ENCODE measurements around the gene FUNDC1.

The FUNDC1 gene

DNA sequence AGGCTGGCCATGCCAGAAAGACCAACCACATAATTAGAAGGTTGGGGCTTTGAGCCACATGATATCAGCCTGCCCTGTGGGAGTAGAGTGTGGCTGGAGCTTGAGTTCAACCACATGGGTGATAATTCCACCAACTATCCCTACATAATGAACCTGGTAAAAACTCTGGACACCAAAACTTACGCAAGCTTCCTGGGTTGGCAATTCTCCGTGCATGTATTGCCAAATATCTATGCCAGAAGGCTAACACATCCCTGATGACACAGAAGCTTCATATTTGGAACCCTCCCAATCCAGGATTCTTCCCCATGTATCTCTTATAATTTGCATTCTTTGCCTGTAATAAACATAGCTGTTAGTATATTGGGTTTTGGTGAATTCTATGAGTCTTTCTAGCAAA is 68.2 kb downstream of the FUNDC1 start:
- no peak for DNase-seq
